ENCODE measurements around the gene RUVBL1. TPM values are rescaled to one million over a fixed set of nuclear protein-coding genes. Genes with fewer than 3 reads are reported as not detected.

The RUVBL1 gene
- total and polyA plus RNA-seq, 4 donors: 13.3 to 23.1 (median 13.9) TPM

DNA sequence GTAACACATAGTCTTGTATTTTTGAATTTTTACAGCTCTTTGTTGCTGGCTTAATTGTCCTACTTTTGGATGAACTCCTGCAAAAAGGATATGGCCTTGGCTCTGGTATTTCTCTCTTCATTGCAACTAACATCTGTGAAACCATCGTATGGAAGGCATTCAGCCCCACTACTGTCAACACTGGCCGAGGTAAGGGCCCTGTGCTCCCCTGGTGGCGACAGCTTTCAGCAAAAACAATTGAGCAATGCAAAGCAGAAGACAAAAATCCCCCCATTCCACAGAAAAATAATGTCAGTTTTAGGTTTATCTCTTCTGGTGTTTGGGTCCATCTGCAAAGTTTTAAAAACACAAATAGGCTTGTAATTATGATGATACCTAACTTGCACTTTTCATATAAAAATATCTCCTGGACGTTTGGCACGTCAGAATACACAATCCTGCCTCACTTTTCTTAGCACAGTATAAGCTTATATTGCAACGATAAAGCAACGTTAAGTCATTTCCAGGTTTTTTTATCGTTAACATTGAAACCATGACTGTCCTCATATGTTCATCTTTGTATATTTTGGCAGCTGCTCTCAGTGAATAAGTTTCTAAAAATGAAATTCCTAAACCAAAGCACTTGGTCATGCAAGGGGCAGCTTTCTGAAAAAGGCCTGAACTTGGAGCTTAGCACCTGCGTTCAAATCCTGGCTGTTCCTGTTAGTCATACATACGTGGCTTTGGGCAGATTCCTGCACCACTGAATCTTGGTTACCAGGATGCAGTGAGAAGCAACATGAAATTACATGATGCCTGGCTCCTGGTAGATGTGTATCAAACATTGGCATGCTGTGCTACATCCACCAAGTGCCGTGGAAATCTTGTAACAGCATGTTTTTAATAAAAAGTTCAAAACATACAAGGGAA is 62.9 kb downstream of the RUVBL1 start (continued):
- TF ChIP-seq, protein P1, sequence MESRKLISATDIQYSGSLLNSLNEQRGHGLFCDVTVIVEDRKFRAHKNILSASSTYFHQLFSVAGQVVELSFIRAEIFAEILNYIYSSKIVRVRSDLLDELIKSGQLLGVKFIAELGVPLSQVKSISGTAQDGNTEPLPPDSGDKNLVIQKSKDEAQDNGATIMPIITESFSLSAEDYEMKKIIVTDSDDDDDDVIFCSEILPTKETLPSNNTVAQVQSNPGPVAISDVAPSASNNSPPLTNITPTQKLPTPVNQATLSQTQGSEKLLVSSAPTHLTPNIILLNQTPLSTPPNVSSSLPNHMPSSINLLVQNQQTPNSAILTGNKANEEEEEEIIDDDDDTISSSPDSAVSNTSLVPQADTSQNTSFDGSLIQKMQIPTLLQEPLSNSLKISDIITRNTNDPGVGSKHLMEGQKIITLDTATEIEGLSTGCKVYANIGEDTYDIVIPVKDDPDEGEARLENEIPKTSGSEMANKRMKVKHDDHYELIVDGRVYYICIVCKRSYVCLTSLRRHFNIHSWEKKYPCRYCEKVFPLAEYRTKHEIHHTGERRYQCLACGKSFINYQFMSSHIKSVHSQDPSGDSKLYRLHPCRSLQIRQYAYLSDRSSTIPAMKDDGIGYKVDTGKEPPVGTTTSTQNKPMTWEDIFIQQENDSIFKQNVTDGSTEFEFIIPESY (IDR thresholded peaks at IDR 0.05): no peak

DNA sequence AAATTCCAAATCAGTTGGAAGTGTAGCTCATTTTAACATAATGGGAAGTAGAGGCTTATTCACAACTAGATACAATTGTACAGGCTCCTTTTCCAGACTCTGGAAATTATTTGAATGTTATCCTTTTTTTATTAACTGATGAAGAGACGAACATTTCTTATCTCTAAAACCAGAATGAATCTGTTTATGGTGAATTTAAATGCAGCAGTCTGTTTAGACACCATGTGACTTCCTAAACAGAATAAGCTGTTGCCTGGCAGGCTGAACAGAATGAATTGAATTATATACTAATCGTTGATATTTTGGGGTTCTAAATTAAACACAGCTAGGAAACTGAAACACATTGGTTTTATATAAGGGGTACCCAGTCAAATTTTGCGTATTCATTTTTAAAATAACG is 67.4 kb downstream of the RUVBL1 start:
- Histone ChIP-seq H3K4me3 (ENCODE audit: low read depth in 1 of 3, low read length in 3 of 3) (no peak overlapping the region), H3K9me3 (ENCODE audit: control insufficient read depth in 4 of 4, low read length in 3 of 4) (no peaks in the 10 kb centered on the region), H3K27ac (ENCODE audit: low read depth in 1 of 2, low read length in 2 of 2) (no peak overlapping the region), H3K4me1 (ENCODE audit: control insufficient read depth in 4 of 4, insufficient read depth in 4 of 4, low read length in 3 of 4) (peaks cover 2 to 34% (median 28%) of the 10 kb centered on the region in 4 donors), H3K36me3 (ENCODE audit: control insufficient read depth in 4 of 4, insufficient read depth in 3 of 4, low read depth in 1 of 4, low read length in 3 of 4) (peaks cover 10 to 56% (median 51%) of the 10 kb centered on the region in 4 donors), H3K9ac (ENCODE audit: low read depth in 1 of 2, low read length in 2 of 2) (no peak overlapping the region), H3K27me3 (ENCODE audit: control insufficient read depth in 4 of 4, insufficient read depth in 4 of 4, low read length in 3 of 4) (no peaks in the 10 kb centered on the region)
- TF ChIP-seq GABPA (IDR thresholded peaks at IDR 0.05 in 1 of 2, conservative IDR thresholded peaks at IDR 0.05 in 1 of 2) (no peak), RXRA (IDR thresholded peaks at IDR 0.05) (no peak), YY1 (IDR thresholded peaks at IDR 0.05) (no peak), JUND (IDR thresholded peaks at IDR 0.05) (no peak)
- no peak for DNase-seq (ENCODE audit: low spot score)
- WGBS: 89% methylated on average over 4 of the region's 4 CpGs

DNA sequence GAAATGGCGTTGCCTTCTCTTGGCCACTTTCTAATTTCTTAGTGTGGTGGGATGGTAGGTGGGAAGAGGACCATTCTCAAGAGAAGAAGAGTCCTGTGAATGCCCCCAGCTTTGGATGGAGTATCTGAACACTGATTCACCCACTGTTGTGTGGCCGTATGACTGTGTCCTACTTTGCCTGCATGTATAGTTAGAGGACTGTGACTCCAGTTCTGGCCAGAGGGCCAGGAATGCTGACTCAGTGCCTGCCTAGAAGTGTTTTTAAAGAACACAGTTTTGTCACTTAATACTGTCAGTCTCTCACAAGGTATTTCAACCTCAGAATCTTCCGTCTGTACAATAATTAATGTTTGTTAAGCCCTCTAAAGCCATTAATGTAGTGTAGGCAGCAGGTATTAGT is 69.2 kb downstream of the RUVBL1 start:
- DNase-seq (ENCODE audit: low spot score): no peak
- Histone ChIP-seq H3K4me1 (ENCODE audit: control insufficient read depth in 4 of 4, insufficient read depth in 4 of 4, low read length in 3 of 4) (peaks cover 5 to 40% (median 32%) of the 10 kb centered on the region in 4 donors), H3K27ac (ENCODE audit: low read depth in 1 of 2, low read length in 2 of 2) (peak overlapping the region; percentile 19 to 58), H3K9ac (ENCODE audit: low read depth in 1 of 2, low read length in 2 of 2) (no peak overlapping the region), H3K9me3 (ENCODE audit: control insufficient read depth in 4 of 4, low read length in 3 of 4) (no peaks in the 10 kb centered on the region), H3K36me3 (ENCODE audit: control insufficient read depth in 4 of 4, insufficient read depth in 3 of 4, low read depth in 1 of 4, low read length in 3 of 4) (peaks cover 4 to 37% (median 32%) of the 10 kb centered on the region in 4 donors), H3K27me3 (ENCODE audit: control insufficient read depth in 4 of 4, insufficient read depth in 4 of 4, low read length in 3 of 4) (no peaks in the 10 kb centered on the region), H3K4me3 (ENCODE audit: low read depth in 1 of 3, low read length in 3 of 3) (peak overlapping the region in 2 of 3 donors; percentile 97 to 99)
- 58% methylated on average over 3 of the region's 3 CpGs for WGBS
- TF ChIP-seq HNF4G (IDR thresholded peaks at IDR 0.05) (no peak), RXRA (IDR thresholded peaks at IDR 0.05) (no peak), EGR1 (IDR thresholded peaks at IDR 0.05; ENCODE audit: low read depth in 2 of 2) (no peak)
- TF ChIP-seq, protein P2, sequence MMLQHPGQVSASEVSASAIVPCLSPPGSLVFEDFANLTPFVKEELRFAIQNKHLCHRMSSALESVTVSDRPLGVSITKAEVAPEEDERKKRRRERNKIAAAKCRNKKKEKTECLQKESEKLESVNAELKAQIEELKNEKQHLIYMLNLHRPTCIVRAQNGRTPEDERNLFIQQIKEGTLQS (IDR thresholded peaks at IDR 0.05): no peak
- TF ChIP-seq, protein P3, sequence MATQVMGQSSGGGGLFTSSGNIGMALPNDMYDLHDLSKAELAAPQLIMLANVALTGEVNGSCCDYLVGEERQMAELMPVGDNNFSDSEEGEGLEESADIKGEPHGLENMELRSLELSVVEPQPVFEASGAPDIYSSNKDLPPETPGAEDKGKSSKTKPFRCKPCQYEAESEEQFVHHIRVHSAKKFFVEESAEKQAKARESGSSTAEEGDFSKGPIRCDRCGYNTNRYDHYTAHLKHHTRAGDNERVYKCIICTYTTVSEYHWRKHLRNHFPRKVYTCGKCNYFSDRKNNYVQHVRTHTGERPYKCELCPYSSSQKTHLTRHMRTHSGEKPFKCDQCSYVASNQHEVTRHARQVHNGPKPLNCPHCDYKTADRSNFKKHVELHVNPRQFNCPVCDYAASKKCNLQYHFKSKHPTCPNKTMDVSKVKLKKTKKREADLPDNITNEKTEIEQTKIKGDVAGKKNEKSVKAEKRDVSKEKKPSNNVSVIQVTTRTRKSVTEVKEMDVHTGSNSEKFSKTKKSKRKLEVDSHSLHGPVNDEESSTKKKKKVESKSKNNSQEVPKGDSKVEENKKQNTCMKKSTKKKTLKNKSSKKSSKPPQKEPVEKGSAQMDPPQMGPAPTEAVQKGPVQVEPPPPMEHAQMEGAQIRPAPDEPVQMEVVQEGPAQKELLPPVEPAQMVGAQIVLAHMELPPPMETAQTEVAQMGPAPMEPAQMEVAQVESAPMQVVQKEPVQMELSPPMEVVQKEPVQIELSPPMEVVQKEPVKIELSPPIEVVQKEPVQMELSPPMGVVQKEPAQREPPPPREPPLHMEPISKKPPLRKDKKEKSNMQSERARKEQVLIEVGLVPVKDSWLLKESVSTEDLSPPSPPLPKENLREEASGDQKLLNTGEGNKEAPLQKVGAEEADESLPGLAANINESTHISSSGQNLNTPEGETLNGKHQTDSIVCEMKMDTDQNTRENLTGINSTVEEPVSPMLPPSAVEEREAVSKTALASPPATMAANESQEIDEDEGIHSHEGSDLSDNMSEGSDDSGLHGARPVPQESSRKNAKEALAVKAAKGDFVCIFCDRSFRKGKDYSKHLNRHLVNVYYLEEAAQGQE (IDR thresholded peaks at IDR 0.05): no peak
- TF ChIP-seq, protein P1 (IDR thresholded peaks at IDR 0.05): no peak
- TF ChIP-seq, protein P4, sequence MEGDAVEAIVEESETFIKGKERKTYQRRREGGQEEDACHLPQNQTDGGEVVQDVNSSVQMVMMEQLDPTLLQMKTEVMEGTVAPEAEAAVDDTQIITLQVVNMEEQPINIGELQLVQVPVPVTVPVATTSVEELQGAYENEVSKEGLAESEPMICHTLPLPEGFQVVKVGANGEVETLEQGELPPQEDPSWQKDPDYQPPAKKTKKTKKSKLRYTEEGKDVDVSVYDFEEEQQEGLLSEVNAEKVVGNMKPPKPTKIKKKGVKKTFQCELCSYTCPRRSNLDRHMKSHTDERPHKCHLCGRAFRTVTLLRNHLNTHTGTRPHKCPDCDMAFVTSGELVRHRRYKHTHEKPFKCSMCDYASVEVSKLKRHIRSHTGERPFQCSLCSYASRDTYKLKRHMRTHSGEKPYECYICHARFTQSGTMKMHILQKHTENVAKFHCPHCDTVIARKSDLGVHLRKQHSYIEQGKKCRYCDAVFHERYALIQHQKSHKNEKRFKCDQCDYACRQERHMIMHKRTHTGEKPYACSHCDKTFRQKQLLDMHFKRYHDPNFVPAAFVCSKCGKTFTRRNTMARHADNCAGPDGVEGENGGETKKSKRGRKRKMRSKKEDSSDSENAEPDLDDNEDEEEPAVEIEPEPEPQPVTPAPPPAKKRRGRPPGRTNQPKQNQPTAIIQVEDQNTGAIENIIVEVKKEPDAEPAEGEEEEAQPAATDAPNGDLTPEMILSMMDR (IDR thresholded peaks at IDR 0.05; ENCODE audit: low read depth, low read length, missing input control): no peak

All from liver (tissue), 9 donors.